ENCODE measurements around the gene ZNF593.

- TF ChIP-seq CTBP1 (IDR thresholded peaks at IDR 0.05; ENCODE audit: borderline replicate concordance) (no peak), TARDBP (IDR thresholded peaks at IDR 0.05) (no peak), ELF4 (IDR thresholded peaks at IDR 0.05) (no peak), SP1 (IDR thresholded peaks at IDR 0.05) (no peak)
These were observed 43.2 kb upstream of the ZNF593 start for GRCh38 chr1:26126321-26127084.

All from HEK293T (cell line).